PC-9 (cell line): ENCODE measurements around the gene ZNF846. TPM values are rescaled to one million over a fixed set of nuclear protein-coding genes. Genes with fewer than 3 reads are reported as not detected.
"Not testable (repeated sequence)": the region's sequence is repeated elsewhere in the genome, so short reads cannot be mapped to it uniquely, and the experiment has no call there.

Experiments
- BruUV-seq: library from RNA; stranded (reverse); fragments of 400-500 nt; replicated peaks from 2 replicates; lab custom pipeline; 2021; lab: Mats Ljungman, UMichigan
- CTCF ChIA-PET: fragments of 300-600 bp; sonication (Branson Sonifier 250); formaldehyde crosslinking; loops from one replicate; lab custom pipeline; 2022; ENCODE audit warnings: antibody characterized with exemption; lab: Charles Lee
- POLR2A ChIA-PET: fragments of 300-600 bp; sonication (Branson Sonifier 250); formaldehyde crosslinking; loops from one replicate; lab custom pipeline; 2022; ENCODE audit warnings: antibody characterized with exemption; ENCODE audit not compliant: unreplicated experiment; lab: Charles Lee
- DNase-seq, 2 experiments: peaks; one replicate each; pipeline versions ENCODE4 v3.0.0 to v3.0.0-alpha.2; 2015 to 2022; ENCODE audit warnings: mixed read lengths in 1 of 2
- H2AFZ ChIP-seq: fragments of 200-600 bp; sonication (generic); 2 replicates; pipeline ENCODE4 v1.8.1; 2017; ENCODE audit warnings: antibody characterized with exemption
- H3F3A ChIP-seq: fragments of 200-600 bp; sonication (generic); 2 replicates; pipeline ENCODE4 v1.8.1; 2017; ENCODE audit warnings: antibody characterized with exemption, mild to moderate bottlenecking, low read depth; ENCODE audit not compliant: insufficient read depth
- H3K27ac ChIP-seq: fragments of 200-600 bp; sonication (generic); 2 replicates; pipeline ENCODE4 v1.6.1; 2016; ENCODE audit warnings: mixed run types
- H3K27me3 ChIP-seq: fragments of 200-600 bp; sonication (generic); 2 replicates; pipeline ENCODE4 v1.6.1; 2016; ENCODE audit warnings: low read depth, mixed run types; ENCODE audit not compliant: insufficient read depth
- H3K36me3 ChIP-seq: fragments of 200-600 bp; sonication (generic); 2 replicates; pipeline ENCODE4 v1.6.1; 2016; ENCODE audit warnings: low read depth, mixed run types
- H3K4me1 ChIP-seq: fragments of 200-600 bp; sonication (generic); replicated peaks from 2 replicates; pipeline ENCODE4 v1.6.1; 2016; ENCODE audit warnings: mixed run types; ENCODE audit not compliant: insufficient read depth
- H3K4me2 ChIP-seq: fragments of 200-600 bp; sonication (generic); 2 replicates; pipeline ENCODE4 v1.6.1; 2017; ENCODE audit warnings: mixed run types
- H3K4me3 ChIP-seq: fragments of 200-600 bp; sonication (generic); 2 replicates; pipeline ENCODE4 v1.6.1; 2016; ENCODE audit warnings: mixed run types
- H3K79me2 ChIP-seq: fragments of 200-600 bp; sonication (generic); 2 replicates; pipeline ENCODE4 v1.6.1; 2017; ENCODE audit warnings: low read depth, mixed run types
- H3K9me2 ChIP-seq: fragments of 200-600 bp; sonication (generic); 2 replicates; pipeline ENCODE4 v1.8.1; 2017; ENCODE audit warnings: mild to moderate bottlenecking; ENCODE audit not compliant: insufficient read depth
- H3K9me3 ChIP-seq: fragments of 200-600 bp; sonication (generic); 2 replicates; pipeline ENCODE4 v1.8.1; 2016; ENCODE audit warnings: low read depth; ENCODE audit not compliant: insufficient read depth
- H4K20me1 ChIP-seq: fragments of 200-600 bp; sonication (generic); 2 replicates; pipeline ENCODE4 v1.8.1; 2017; ENCODE audit not compliant: insufficient read depth
- CTCF ChIP-seq: fragments of 200-600 bp; sonication (generic); conservative IDR thresholded peaks from 2 replicates; pipeline ENCODE4 v1.6.1; 2017; ENCODE audit warnings: mixed run types, antibody characterized with exemption, mild to moderate bottlenecking, moderate library complexity
- EZH2 ChIP-seq: fragments of 200-600 bp; sonication (generic); IDR thresholded peaks from 2 replicates; pipeline ENCODE4 v1.8.0; 2017; ENCODE audit warnings: antibody characterized with exemption, low read depth
- intact Hi-C: fragments of 100-400 bp; cut with micrococcal nuclease; formaldehyde crosslinking; loops from one replicate; pipeline ENCODE4 v1.10.0; 2022; ENCODE audit not compliant: unreplicated experiment
- total RNA-seq: library from RNA; stranded (reverse); gene quantifications from 2 replicates; pipeline ENCODE4 v1.2.3, GENCODE V29; 2021

ZNF846 gene
- total RNA-seq, 1 experiment from 2014 or later = 8.3 TPM

- Histone ChIP-seq H3K4me3 (no peak overlapping the region), H3K9me2 (no peaks in the 10 kb centered on the region), H3K4me1 (no peaks in the 10 kb centered on the region), H3K36me3 (no peaks in the 10 kb centered on the region), H3K27ac (no peak overlapping the region), H3K9me3 (peaks cover 1% of the 10 kb centered on the region; the same call in 1 of the 2 replicates), H3K4me2 (no peak overlapping the region), H3F3A (no peaks in the 10 kb centered on the region), H2AFZ (no peak overlapping the region), H4K20me1 (no peaks in the 10 kb centered on the region), H3K79me2 (no peaks in the 10 kb centered on the region), H3K27me3 (peaks cover 41% of the 10 kb centered on the region)
- POLR2A ChIA-PET = no interaction called here
- no peak for DNase-seq
- TF ChIP-seq CTCF (no peak), EZH2 (no peak)
- no TSS peak for BruUV-seq
- intact Hi-C loops = no loop called here
- CTCF ChIA-PET = interaction anchor here (0.6 kb wide), 1 partner anchor 104 kb away, joined by 3 read pairs; no protein-coding TSS in a partner anchor
These were observed 39.4 kb downstream of the ZNF846 start for GRCh38 chr19:9729162-9729561.

- Histone ChIP-seq H3K27ac (no peak overlapping the region), H3K4me3 (no peak overlapping the region), H2AFZ (no peak overlapping the region), H3K9me2 (no peaks in the 10 kb centered on the region), H4K20me1 (no peaks in the 10 kb centered on the region), H3F3A (no peaks in the 10 kb centered on the region), H3K79me2 (no peaks in the 10 kb centered on the region), H3K4me1 (no peaks in the 10 kb centered on the region), H3K27me3 (peaks cover 33% of the 10 kb centered on the region), H3K36me3 (no peaks in the 10 kb centered on the region), H3K4me2 (no peak overlapping the region), H3K9me3 (peaks cover 5% of the 10 kb centered on the region; the same call in 1 of the 2 replicates)
- ChIA-PET CTCF (no interaction called here), POLR2A (no interaction called here)
- intact Hi-C loops = no loop called here
- BruUV-seq = no TSS peak
- TF ChIP-seq EZH2 = no peak
- no peak for TF ChIP-seq CTCF
- DNase-seq = no peak
These were observed 40.9 kb downstream of the ZNF846 start for GRCh38 chr19:9727644-9728043.

- H3K36me3 ChIP-seq, H3F3A ChIP-seq, H3K9me2 ChIP-seq, H3K4me3 ChIP-seq, H3K27ac ChIP-seq, H3K4me1 ChIP-seq, DNase-seq, H3K4me2 ChIP-seq, H4K20me1 ChIP-seq, H2AFZ ChIP-seq, BruUV-seq, CTCF ChIA-PET, H3K79me2 ChIP-seq, POLR2A ChIA-PET, intact Hi-C loops, H3K9me3 ChIP-seq: not testable (repeated sequence)
- H3K27me3 ChIP-seq = peaks cover 16% of the 10 kb centered on the region; the same call in 1 of the 2 replicates
These were observed 42.9 kb downstream of the ZNF846 start for GRCh38 chr19:9725508-9726201.
